Neural cell (in vitro differentiated cells): Measurements from ENCODE around the gene CA12. TPM values are rescaled to one million over a fixed set of nuclear protein-coding genes. Genes with fewer than 3 reads are reported as not detected.

Source experiments
- H2AFZ ChIP-seq: fragments of 200-600, 300-800 bp; sonication (generic), shearing (Covaris generic); 2 replicates; pipeline ENCODE4 v1.6.0; 2014; ENCODE audit warnings: low read depth, mild to moderate bottlenecking, antibody characterized with exemption, low read length, moderate library complexity
- H3F3A ChIP-seq: fragments of 200-600 bp; shearing (Covaris generic); 2 replicates; pipeline ENCODE4 v1.6.1; 2016; ENCODE audit warnings: mild to moderate bottlenecking, moderate library complexity, mixed read lengths, antibody characterized with exemption, low read length; ENCODE audit not compliant: insufficient read depth, poor library complexity, severe bottlenecking
- H3K27ac ChIP-seq: fragments of 200-600, 300-800 bp; sonication (generic), shearing (Covaris generic); 2 replicates; pipeline ENCODE4 v1.5.1; 2014; ENCODE audit warnings: mild to moderate bottlenecking, low read length, moderate library complexity
- H3K27me3 ChIP-seq: fragments of 300-800, 200-600 bp; sonication (generic), shearing (Covaris generic); 2 replicates; pipeline ENCODE4 v1.6.0; 2014; ENCODE audit warnings: mild to moderate bottlenecking, low read depth, low read length, moderate library complexity; ENCODE audit not compliant: insufficient read depth
- H3K36me3 ChIP-seq: fragments of 300-800, 200-600 bp; sonication (generic), shearing (Covaris generic); 2 replicates; pipeline ENCODE4 v1.5.1; 2014; ENCODE audit warnings: mild to moderate bottlenecking, antibody characterized with exemption, low read length, moderate library complexity; ENCODE audit not compliant: insufficient read depth
- H3K4me2 ChIP-seq: fragments of 300-800, 200-600 bp; sonication (generic), shearing (Covaris generic); 2 replicates; pipeline ENCODE4 v1.6.0; 2014; ENCODE audit warnings: mild to moderate bottlenecking, low read length
- H3K4me3 ChIP-seq: fragments of 300-800, 200-600 bp; sonication (generic), shearing (Covaris generic); 2 replicates; pipeline ENCODE4 v1.5.1; 2014; ENCODE audit warnings: mild to moderate bottlenecking, low read length, moderate library complexity
- H3K79me2 ChIP-seq: fragments of 200-600 bp; shearing (Covaris generic); replicated peaks from 2 replicates; pipeline ENCODE4 v1.6.0; 2014; ENCODE audit warnings: mild to moderate bottlenecking, low read length, moderate library complexity; ENCODE audit not compliant: insufficient read depth
- H3K9ac ChIP-seq: fragments of 300-800, 200-600 bp; sonication (generic), shearing (Covaris generic); 2 replicates; pipeline ENCODE4 v1.6.1; 2016; ENCODE audit warnings: mild to moderate bottlenecking, low read length, mixed read lengths
- H3K9me2 ChIP-seq: fragments of 200-600 bp; shearing (Covaris generic); 2 replicates; pipeline ENCODE4 v1.6.1; 2016; ENCODE audit warnings: mild to moderate bottlenecking, low read length, mixed read lengths; ENCODE audit not compliant: insufficient read depth
- H3K9me3 ChIP-seq: fragments of 200-600, 300-800 bp; sonication (generic), shearing (Covaris generic); 2 replicates; pipeline ENCODE4 v1.6.1; 2016; ENCODE audit warnings: mild to moderate bottlenecking, mixed run types, low read length, moderate library complexity, mixed read lengths
- H4K20me1 ChIP-seq: fragments of 200-600 bp; shearing (Covaris generic); 2 replicates; pipeline ENCODE4 v1.6.1; 2016; ENCODE audit warnings: mild to moderate bottlenecking, mixed run types; ENCODE audit not compliant: insufficient read depth
- CTCF ChIP-seq: fragments of 450-650 bp; IDR thresholded peaks from 2 replicates; pipeline ENCODE4 v1.5.1; 2014; ENCODE audit warnings: antibody characterized with exemption, mild to moderate bottlenecking, moderate library complexity; ENCODE audit not compliant: poor library complexity, severe bottlenecking
- EP300 ChIP-seq: fragments of 450-650 bp; conservative IDR thresholded peaks from 2 replicates; pipeline ENCODE4 v1.6.1; 2014; ENCODE audit warnings: antibody characterized with exemption, mild to moderate bottlenecking, moderate library complexity; ENCODE audit not compliant: poor library complexity, severe bottlenecking
- EZH2 ChIP-seq: fragments of 200-600, 300-800 bp; shearing (Covaris generic), sonication (generic); IDR thresholded peaks from 2 replicates; pipeline ENCODE4 v1.6.1; 2014; ENCODE audit warnings: antibody characterized with exemption, low read length, borderline replicate concordance, mild to moderate bottlenecking; ENCODE audit not compliant: insufficient read depth, poor library complexity, severe bottlenecking
- MXI1 ChIP-seq: fragments of 450-650 bp; conservative IDR thresholded peaks from 2 replicates; pipeline ENCODE4 v1.6.1; 2014; ENCODE audit warnings: antibody characterized with exemption, mild to moderate bottlenecking; ENCODE audit not compliant: poor library complexity, severe bottlenecking
- POLR2AphosphoS5 ChIP-seq: IDR thresholded peaks from 2 replicates; pipeline ENCODE4 v1.6.1; 2012
- RAD21 ChIP-seq: fragments of 450-650 bp; conservative IDR thresholded peaks from 2 replicates; pipeline ENCODE4 v1.6.1; 2014; ENCODE audit warnings: antibody characterized with exemption, mild to moderate bottlenecking, moderate library complexity
- REST ChIP-seq: IDR thresholded peaks from 2 replicates; pipeline ENCODE4 v1.6.1; 2012; ENCODE audit warnings: borderline replicate concordance
- SMC3 ChIP-seq: fragments of 450-650 bp; conservative IDR thresholded peaks from 2 replicates; pipeline ENCODE4 v1.6.1; 2014; ENCODE audit warnings: antibody characterized with exemption, mild to moderate bottlenecking, moderate library complexity; ENCODE audit not compliant: poor library complexity
- TAF1 ChIP-seq: IDR thresholded peaks from 2 replicates; pipeline ENCODE4 v1.6.1; 2012; ENCODE audit warnings: low read depth
- polyA plus RNA-seq: library from polyadenylated mRNA; depleted of rRNA; stranded (reverse); fragments of >200 nt; gene quantifications from 2 replicates; pipeline ENCODE4 v1.2.3, GENCODE V29; 2014

The CA12 gene
- polyA plus RNA-seq, 1 donor from 2014 or later, result 0.11 TPM

DNA sequence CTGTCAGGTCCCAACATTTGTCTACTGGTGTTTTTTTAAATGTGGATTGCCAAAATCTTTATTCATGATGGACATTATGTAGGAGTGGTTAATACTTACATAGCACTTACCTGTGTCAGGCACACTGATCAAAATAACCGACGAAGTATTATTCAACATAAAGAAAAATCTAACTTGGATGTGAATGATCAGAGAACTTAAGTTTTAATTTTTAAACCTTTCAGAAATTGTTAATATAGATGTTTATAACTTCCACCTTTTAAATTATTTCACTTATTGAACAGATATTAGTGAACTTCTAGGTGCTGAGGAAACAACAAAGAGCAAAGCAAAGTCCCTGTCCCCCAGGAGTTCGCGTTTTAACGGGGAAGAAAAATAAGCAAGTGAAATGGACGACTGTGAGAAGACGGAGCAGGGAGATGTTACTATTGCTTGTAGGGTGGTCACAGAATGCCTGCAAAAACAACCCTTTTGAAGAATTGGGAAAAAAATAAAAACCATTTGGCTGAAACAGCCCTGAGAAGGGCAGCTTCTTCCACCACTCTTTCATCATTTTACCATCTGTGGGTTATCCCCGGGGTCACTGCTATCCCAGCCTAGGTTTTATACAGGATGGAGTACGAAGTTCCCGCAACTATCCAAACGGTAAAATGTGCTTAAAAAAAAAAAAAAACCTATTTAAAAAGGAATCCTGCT is 105.2 kb downstream of the CA12 start:
- no peaks in the 10 kb centered on the region for H3K9me2 ChIP-seq
- peak overlapping the region; percentile 79 for H3K4me2 ChIP-seq
- no peaks in the 10 kb centered on the region for H4K20me1 ChIP-seq
- H3K27ac ChIP-seq, result peak overlapping the region; percentile 24
- peak overlapping the region; percentile 66 for H3K9ac ChIP-seq
- H2AFZ ChIP-seq, result peak overlapping the region; percentile 6
- no peaks in the 10 kb centered on the region for H3K36me3 ChIP-seq
- H3K79me2 ChIP-seq, result no peaks in the 10 kb centered on the region
- H3K9me3 ChIP-seq, result no peaks in the 10 kb centered on the region
- no peak for TF ChIP-seq POLR2AphosphoS5
- TF ChIP-seq SMC3, result no peak
- no peak for TF ChIP-seq TAF1
- no peak for TF ChIP-seq RAD21
- TF ChIP-seq MXI1, result no peak
- no peak for TF ChIP-seq EP300
- TF ChIP-seq REST, result no peak
- H3K27me3 ChIP-seq, result no peaks in the 10 kb centered on the region
- H3F3A ChIP-seq, result peaks cover 8% of the 10 kb centered on the region
- H3K4me3 ChIP-seq, result peak overlapping the region; percentile 90

- H3K9me3 ChIP-seq, result no peaks in the 10 kb centered on the region
- H3K79me2 ChIP-seq, result no peaks in the 10 kb centered on the region
- no peaks in the 10 kb centered on the region for H3K36me3 ChIP-seq
- H3K9me2 ChIP-seq, result no peaks in the 10 kb centered on the region
- H3K9ac ChIP-seq, result no peak overlapping the region
- no peak for TF ChIP-seq REST
- TF ChIP-seq EZH2, result no peak
- TF ChIP-seq POLR2AphosphoS5, result no peak
- TF ChIP-seq EP300, result no peak
- no peak for TF ChIP-seq CTCF
- TF ChIP-seq MXI1, result no peak
- TF ChIP-seq SMC3, result no peak
- no peak for TF ChIP-seq TAF1
- no peak for TF ChIP-seq RAD21
- no peaks in the 10 kb centered on the region for H4K20me1 ChIP-seq
- no peak overlapping the region for H3K4me3 ChIP-seq
- no peaks in the 10 kb centered on the region for H3K27me3 ChIP-seq
- no peak overlapping the region for H2AFZ ChIP-seq
- no peak overlapping the region for H3K4me2 ChIP-seq
- no peak overlapping the region for H3K27ac ChIP-seq
- H3F3A ChIP-seq, result peaks cover 8% of the 10 kb centered on the region
Measured at GRCh38 chr15:63274427-63274826, 107.2 kb downstream of the CA12 start.
